GM23338 (cell line): ENCODE data around the gene NGEF. TPM values are rescaled to one million over a fixed set of nuclear protein-coding genes. Genes with fewer than 3 reads are reported as not detected.

ENCODE experiments used
- ATAC-seq: fragments of 200-7000 bp; cut with Tn5 transposase; 3 replicates; pipeline ENCODE4 v1.9.1; 2020
- DNase-seq: peaks from one replicate; pipeline ENCODE4 v3.0.0-alpha.2; 2015; ENCODE audit warnings: low spot score
- H2AFZ ChIP-seq: fragments of 200-600 bp; sonication (generic); 2 replicates; pipeline ENCODE4 v1.8.0; 2016; ENCODE audit warnings: antibody characterized with exemption, mild to moderate bottlenecking, moderate library complexity
- H3F3A ChIP-seq: fragments of 200-600 bp; sonication (generic); replicated peaks from 2 replicates; pipeline ENCODE4 v1.8.0; 2017; ENCODE audit warnings: antibody characterized with exemption, mixed run types, low read depth
- H3K27ac ChIP-seq: fragments of 200-600 bp; sonication (generic); 2 replicates; pipeline ENCODE4 v1.6.1; 2016; ENCODE audit warnings: low read depth
- H3K27me3 ChIP-seq: fragments of 200-600 bp; sonication (generic); 2 replicates; pipeline ENCODE4 v1.8.0; 2016; ENCODE audit warnings: mild to moderate bottlenecking, mixed run types, moderate library complexity; ENCODE audit not compliant: insufficient read depth
- H3K36me3 ChIP-seq: fragments of 200-600 bp; sonication (generic); 2 replicates; pipeline ENCODE4 v1.8.0; 2016; ENCODE audit warnings: mild to moderate bottlenecking; ENCODE audit not compliant: insufficient read depth
- H3K4me1 ChIP-seq: fragments of 200-600 bp; sonication (generic); 2 replicates; pipeline ENCODE4 v1.8.0; 2016; ENCODE audit warnings: mild to moderate bottlenecking, moderate library complexity; ENCODE audit not compliant: insufficient read depth
- H3K4me2 ChIP-seq: fragments of 200-600 bp; sonication (generic); 2 replicates; pipeline ENCODE4 v1.7.1; 2017; ENCODE audit warnings: mixed run types
- H3K4me3 ChIP-seq: fragments of 200-600 bp; sonication (generic); 2 replicates; pipeline ENCODE4 v1.6.1; 2016; ENCODE audit warnings: mixed run types
- H3K79me2 ChIP-seq: fragments of 200-600 bp; sonication (generic); replicated peaks from 2 replicates; pipeline ENCODE4 v1.8.0; 2017; ENCODE audit warnings: mild to moderate bottlenecking; ENCODE audit not compliant: insufficient read depth
- H3K9me2 ChIP-seq: fragments of 200-600 bp; sonication (generic); 2 replicates; pipeline ENCODE4 v1.8.0; 2017; ENCODE audit not compliant: insufficient read depth
- H4K20me1 ChIP-seq: fragments of 200-600 bp; sonication (generic); replicated peaks from 2 replicates; pipeline ENCODE4 v1.8.0; 2017; ENCODE audit warnings: mild to moderate bottlenecking; ENCODE audit not compliant: insufficient read depth
- H3K27ac Mint-ChIP-seq: 2 replicates; pipeline ENCODE4 v1.8.0; 2020; ENCODE audit warnings: inconsistent platforms, mild to moderate bottlenecking, moderate library complexity, mixed read lengths
- H3K27me3 Mint-ChIP-seq: 3 replicates; pipeline ENCODE4 v1.8.0; 2022; ENCODE audit warnings: low read depth, mild to moderate bottlenecking, moderate library complexity, mixed read lengths, inconsistent platforms; ENCODE audit not compliant: insufficient read depth, poor library complexity
- H3K36me3 Mint-ChIP-seq: 3 replicates; pipeline ENCODE4 v1.8.0; 2021; ENCODE audit warnings: low read depth, mild to moderate bottlenecking, inconsistent platforms, moderate library complexity, mixed read lengths
- H3K4me1 Mint-ChIP-seq: 3 replicates; pipeline ENCODE4 v1.8.0; 2020; ENCODE audit warnings: mild to moderate bottlenecking, inconsistent platforms, mixed read lengths
- H3K4me3 Mint-ChIP-seq: 3 replicates; pipeline ENCODE4 v1.8.0; 2021; ENCODE audit warnings: moderate library complexity, mild to moderate bottlenecking, inconsistent platforms, mixed read lengths
- H3K9me3 Mint-ChIP-seq: 3 replicates; pipeline ENCODE4 v1.8.0; 2020; ENCODE audit warnings: moderate library complexity, mild to moderate bottlenecking, inconsistent platforms, mixed read lengths
- CREB1 ChIP-seq: fragments of 250-450 bp; sonication (Bioruptor Pico); IDR thresholded peaks from 2 replicates; pipeline ENCODE4 v1.5.0; 2020; ENCODE audit warnings: low read depth, mild to moderate bottlenecking, moderate library complexity
- EZH2 ChIP-seq: fragments of 200-600 bp; sonication (generic); IDR thresholded peaks from one replicate; pipeline ENCODE4 v1.8.0; 2017; ENCODE audit warnings: antibody characterized with exemption, mild to moderate bottlenecking, low read depth; ENCODE audit not compliant: unreplicated experiment
- EZH2phosphoT487 ChIP-seq: fragments of 200-600 bp; sonication (generic); IDR thresholded peaks from one replicate; pipeline ENCODE4 v1.8.1; 2018; ENCODE audit warnings: antibody characterized with exemption; ENCODE audit not compliant: unreplicated experiment
- JUNB ChIP-seq: IDR thresholded peaks from one replicate; pipeline ENCODE4 v1.6.1; 2016; ENCODE audit warnings: antibody characterized with exemption; ENCODE audit not compliant: unreplicated experiment
- NANOG ChIP-seq: IDR thresholded peaks from 2 replicates; pipeline ENCODE4 v1.6.1; 2016; ENCODE audit warnings: antibody characterized with exemption, borderline replicate concordance
- POLR2AphosphoS5 ChIP-seq: IDR thresholded peaks from 2 replicates; pipeline ENCODE4 v1.6.1; 2016; ENCODE audit warnings: antibody characterized with exemption, low read depth
- STAT1 ChIP-seq: IDR thresholded peaks from one replicate; pipeline ENCODE4 v1.6.1; 2016; ENCODE audit warnings: antibody characterized with exemption; ENCODE audit not compliant: unreplicated experiment
- ZNF114 ChIP-seq: fragments of 250-450 bp; sonication (Bioruptor Pico); IDR thresholded peaks from 2 replicates; pipeline ENCODE4 v1.5.0; 2020; ENCODE audit warnings: mild to moderate bottlenecking, moderate library complexity
- ZNF331 ChIP-seq: fragments of 250-450 bp; sonication (Bioruptor Pico); IDR thresholded peaks from 2 replicates; pipeline ENCODE4 v1.5.0; 2020; ENCODE audit warnings: low read depth, mild to moderate bottlenecking, moderate library complexity
- polyA plus RNA-seq: library from polyadenylated mRNA; unstranded; fragments of >200 nt; fragmentation: Nextera tagmentation; extraction: Ambion mirVana; gene quantifications from 2 replicates; pipeline ENCODE4 v1.2.1, GENCODE V29; 2016
- total RNA-seq: library from RNA; depleted of rRNA; stranded (reverse); fragments of >200 nt; shearing (Covaris generic); gene quantifications from 2 replicates; pipeline ENCODE4 v1.2.3, GENCODE V29; 2014
- TF ChIP-seq, protein P1 (sequence below): fragments of 250-450 bp; sonication (Bioruptor Pico); IDR thresholded peaks from 2 replicates; pipeline ENCODE4 v1.5.0; 2020; ENCODE audit warnings: mild to moderate bottlenecking, moderate library complexity
- TF ChIP-seq, protein P2 (sequence below): IDR thresholded peaks from 2 replicates; pipeline ENCODE4 v1.6.1; 2016; ENCODE audit warnings: antibody characterized with exemption
- TF ChIP-seq, protein P3 (sequence below), 2 experiments: fragments of 200-600 bp in 1 of 2; sonication (generic) in 1 of 2; conservative IDR thresholded peaks; 2 replicates each; pipeline versions ENCODE4 v1.5.1 to v1.6.1; 2016 to 2017; ENCODE audit warnings: antibody characterized with exemption in 2 of 2, low read depth in 2 of 2, mild to moderate bottlenecking in 2 of 2, moderate library complexity in 1 of 2
- TF ChIP-seq, protein P4 (sequence below): IDR thresholded peaks from one replicate; pipeline ENCODE4 v1.6.1; 2018; ENCODE audit warnings: antibody characterized with exemption; ENCODE audit not compliant: unreplicated experiment

The NGEF gene
- total and polyA plus RNA-seq, 2 experiments from 2014 or later, result 1.8 to 5.4 TPM

DNA sequence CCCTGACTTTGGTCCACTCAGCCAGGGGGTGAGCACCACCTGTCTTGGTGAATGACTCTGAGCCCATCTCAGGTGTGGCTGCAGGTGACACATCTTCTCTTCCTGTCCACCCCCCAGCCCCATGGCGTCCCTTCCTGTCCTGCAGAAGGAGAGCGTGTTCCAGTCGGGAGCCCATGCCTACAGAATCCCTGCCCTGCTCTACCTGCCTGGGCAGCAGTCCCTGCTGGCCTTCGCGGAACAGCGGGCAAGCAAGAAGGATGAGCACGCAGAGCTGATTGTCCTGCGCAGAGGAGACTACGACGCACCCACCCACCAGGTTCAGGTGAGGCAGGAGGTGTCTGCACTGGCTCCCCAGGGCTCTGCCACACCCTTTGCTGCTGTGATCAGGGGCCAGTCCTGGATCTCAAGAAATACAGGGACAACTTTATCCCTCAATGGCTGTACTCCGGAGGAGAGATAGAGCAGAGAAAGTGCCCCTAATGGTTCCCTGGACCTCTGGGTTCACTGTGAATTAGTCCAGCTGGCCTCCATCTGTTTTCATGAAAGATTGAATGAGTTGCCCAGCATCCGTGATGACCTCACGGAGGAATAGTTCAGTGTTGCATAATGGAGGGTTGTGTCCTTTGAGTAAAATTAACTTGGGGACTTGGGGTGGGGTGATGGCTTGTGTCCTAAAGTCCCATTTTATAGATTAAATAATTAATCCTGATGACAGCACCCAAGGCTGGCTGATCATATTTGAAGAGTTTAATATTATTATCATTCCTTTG, 19.7 kb upstream of the NGEF start, which contains the start of gene NEU2:
Gene NEU2 (plus strand): TSS at position 122 of the 770 bp plus-strand sequence. CDS start 0 bp downstream, at position 122.
- H3K4me1 ChIP-seq, result no peaks in the 10 kb centered on the region
- H3K9me3 Mint-ChIP-seq, result peaks cover 3% of the 10 kb centered on the region; the same call in 1 of the 3 replicates
- peaks cover 12% of the 10 kb centered on the region for H3K4me1 Mint-ChIP-seq
- no peak within 1 kb of the TSS for H3K4me3 ChIP-seq
- H3K27ac ChIP-seq, result no peak within 1 kb of the TSS
- H2AFZ ChIP-seq, result peak within 1 kb of the TSS; percentile 84
- TF ChIP-seq ZNF114 (no peak), CREB1 (CRISPR knock-in tag) (no peak), EZH2phosphoT487 (no peak), JUNB (no peak), STAT1 (no peak), ZNF331 (CRISPR knock-in tag) (no peak), EZH2 (no peak), NANOG (no peak), POLR2AphosphoS5 (no peak)
- TF ChIP-seq, protein P1, sequence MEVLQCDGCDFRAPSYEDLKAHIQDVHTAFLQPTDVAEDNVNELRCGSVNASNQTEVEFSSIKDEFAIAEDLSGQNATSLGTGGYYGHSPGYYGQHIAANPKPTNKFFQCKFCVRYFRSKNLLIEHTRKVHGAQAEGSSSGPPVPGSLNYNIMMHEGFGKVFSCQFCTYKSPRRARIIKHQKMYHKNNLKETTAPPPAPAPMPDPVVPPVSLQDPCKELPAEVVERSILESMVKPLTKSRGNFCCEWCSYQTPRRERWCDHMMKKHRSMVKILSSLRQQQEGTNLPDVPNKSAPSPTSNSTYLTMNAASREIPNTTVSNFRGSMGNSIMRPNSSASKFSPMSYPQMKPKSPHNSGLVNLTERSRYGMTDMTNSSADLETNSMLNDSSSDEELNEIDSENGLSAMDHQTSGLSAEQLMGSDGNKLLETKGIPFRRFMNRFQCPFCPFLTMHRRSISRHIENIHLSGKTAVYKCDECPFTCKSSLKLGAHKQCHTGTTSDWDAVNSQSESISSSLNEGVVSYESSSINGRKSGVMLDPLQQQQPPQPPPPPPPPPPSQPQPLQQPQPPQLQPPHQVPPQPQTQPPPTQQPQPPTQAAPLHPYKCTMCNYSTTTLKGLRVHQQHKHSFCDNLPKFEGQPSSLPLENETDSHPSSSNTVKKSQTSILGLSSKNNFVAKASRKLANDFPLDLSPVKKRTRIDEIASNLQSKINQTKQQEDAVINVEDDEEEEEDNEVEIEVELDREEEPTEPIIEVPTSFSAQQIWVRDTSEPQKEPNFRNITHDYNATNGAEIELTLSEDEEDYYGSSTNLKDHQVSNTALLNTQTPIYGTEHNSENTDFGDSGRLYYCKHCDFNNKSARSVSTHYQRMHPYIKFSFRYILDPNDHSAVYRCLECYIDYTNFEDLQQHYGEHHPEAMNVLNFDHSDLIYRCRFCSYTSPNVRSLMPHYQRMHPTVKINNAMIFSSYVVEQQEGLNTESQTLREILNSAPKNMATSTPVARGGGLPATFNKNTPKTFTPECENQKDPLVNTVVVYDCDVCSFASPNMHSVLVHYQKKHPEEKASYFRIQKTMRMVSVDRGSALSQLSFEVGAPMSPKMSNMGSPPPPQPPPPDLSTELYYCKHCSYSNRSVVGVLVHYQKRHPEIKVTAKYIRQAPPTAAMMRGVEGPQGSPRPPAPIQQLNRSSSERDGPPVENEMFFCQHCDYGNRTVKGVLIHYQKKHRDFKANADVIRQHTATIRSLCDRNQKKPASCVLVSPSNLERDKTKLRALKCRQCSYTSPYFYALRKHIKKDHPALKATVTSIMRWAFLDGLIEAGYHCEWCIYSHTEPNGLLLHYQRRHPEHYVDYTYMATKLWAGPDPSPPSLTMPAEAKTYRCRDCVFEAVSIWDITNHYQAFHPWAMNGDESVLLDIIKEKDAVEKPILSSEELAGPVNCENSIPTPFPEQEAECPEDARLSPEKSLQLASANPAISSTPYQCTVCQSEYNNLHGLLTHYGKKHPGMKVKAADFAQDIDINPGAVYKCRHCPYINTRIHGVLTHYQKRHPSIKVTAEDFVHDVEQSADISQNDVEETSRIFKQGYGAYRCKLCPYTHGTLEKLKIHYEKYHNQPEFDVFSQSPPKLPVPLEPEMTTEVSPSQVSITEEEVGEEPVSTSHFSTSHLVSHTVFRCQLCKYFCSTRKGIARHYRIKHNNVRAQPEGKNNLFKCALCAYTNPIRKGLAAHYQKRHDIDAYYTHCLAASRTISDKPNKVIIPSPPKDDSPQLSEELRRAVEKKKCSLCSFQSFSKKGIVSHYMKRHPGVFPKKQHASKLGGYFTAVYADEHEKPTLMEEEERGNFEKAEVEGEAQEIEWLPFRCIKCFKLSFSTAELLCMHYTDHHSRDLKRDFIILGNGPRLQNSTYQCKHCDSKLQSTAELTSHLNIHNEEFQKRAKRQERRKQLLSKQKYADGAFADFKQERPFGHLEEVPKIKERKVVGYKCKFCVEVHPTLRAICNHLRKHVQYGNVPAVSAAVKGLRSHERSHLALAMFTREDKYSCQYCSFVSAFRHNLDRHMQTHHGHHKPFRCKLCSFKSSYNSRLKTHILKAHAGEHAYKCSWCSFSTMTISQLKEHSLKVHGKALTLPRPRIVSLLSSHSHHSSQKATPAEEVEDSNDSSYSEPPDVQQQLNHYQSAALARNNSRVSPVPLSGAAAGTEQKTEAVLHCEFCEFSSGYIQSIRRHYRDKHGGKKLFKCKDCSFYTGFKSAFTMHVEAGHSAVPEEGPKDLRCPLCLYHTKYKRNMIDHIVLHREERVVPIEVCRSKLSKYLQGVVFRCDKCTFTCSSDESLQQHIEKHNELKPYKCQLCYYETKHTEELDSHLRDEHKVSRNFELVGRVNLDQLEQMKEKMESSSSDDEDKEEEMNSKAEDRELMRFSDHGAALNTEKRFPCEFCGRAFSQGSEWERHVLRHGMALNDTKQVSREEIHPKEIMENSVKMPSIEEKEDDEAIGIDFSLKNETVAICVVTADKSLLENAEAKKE, result no peak
- TF ChIP-seq, protein P2, sequence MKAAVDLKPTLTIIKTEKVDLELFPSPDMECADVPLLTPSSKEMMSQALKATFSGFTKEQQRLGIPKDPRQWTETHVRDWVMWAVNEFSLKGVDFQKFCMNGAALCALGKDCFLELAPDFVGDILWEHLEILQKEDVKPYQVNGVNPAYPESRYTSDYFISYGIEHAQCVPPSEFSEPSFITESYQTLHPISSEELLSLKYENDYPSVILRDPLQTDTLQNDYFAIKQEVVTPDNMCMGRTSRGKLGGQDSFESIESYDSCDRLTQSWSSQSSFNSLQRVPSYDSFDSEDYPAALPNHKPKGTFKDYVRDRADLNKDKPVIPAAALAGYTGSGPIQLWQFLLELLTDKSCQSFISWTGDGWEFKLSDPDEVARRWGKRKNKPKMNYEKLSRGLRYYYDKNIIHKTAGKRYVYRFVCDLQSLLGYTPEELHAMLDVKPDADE, result no peak
- TF ChIP-seq, protein P3, sequence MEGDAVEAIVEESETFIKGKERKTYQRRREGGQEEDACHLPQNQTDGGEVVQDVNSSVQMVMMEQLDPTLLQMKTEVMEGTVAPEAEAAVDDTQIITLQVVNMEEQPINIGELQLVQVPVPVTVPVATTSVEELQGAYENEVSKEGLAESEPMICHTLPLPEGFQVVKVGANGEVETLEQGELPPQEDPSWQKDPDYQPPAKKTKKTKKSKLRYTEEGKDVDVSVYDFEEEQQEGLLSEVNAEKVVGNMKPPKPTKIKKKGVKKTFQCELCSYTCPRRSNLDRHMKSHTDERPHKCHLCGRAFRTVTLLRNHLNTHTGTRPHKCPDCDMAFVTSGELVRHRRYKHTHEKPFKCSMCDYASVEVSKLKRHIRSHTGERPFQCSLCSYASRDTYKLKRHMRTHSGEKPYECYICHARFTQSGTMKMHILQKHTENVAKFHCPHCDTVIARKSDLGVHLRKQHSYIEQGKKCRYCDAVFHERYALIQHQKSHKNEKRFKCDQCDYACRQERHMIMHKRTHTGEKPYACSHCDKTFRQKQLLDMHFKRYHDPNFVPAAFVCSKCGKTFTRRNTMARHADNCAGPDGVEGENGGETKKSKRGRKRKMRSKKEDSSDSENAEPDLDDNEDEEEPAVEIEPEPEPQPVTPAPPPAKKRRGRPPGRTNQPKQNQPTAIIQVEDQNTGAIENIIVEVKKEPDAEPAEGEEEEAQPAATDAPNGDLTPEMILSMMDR (conservative IDR thresholded peaks at IDR 0.05; ENCODE audit: low read depth in 2 of 2), result no peak
- TF ChIP-seq, protein P4, sequence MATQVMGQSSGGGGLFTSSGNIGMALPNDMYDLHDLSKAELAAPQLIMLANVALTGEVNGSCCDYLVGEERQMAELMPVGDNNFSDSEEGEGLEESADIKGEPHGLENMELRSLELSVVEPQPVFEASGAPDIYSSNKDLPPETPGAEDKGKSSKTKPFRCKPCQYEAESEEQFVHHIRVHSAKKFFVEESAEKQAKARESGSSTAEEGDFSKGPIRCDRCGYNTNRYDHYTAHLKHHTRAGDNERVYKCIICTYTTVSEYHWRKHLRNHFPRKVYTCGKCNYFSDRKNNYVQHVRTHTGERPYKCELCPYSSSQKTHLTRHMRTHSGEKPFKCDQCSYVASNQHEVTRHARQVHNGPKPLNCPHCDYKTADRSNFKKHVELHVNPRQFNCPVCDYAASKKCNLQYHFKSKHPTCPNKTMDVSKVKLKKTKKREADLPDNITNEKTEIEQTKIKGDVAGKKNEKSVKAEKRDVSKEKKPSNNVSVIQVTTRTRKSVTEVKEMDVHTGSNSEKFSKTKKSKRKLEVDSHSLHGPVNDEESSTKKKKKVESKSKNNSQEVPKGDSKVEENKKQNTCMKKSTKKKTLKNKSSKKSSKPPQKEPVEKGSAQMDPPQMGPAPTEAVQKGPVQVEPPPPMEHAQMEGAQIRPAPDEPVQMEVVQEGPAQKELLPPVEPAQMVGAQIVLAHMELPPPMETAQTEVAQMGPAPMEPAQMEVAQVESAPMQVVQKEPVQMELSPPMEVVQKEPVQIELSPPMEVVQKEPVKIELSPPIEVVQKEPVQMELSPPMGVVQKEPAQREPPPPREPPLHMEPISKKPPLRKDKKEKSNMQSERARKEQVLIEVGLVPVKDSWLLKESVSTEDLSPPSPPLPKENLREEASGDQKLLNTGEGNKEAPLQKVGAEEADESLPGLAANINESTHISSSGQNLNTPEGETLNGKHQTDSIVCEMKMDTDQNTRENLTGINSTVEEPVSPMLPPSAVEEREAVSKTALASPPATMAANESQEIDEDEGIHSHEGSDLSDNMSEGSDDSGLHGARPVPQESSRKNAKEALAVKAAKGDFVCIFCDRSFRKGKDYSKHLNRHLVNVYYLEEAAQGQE, result no peak
- H3K27me3 Mint-ChIP-seq, result peaks cover 4% of the 10 kb centered on the region
- no peak within 1 kb of the TSS for H3K4me2 ChIP-seq
- peaks cover 13% of the 10 kb centered on the region for H3F3A ChIP-seq
- no peak within 1 kb of the TSS for H3K4me3 Mint-ChIP-seq
- H4K20me1 ChIP-seq, result no peaks in the 10 kb centered on the region
- no peaks in the 10 kb centered on the region for H3K27me3 ChIP-seq
- no peaks in the 10 kb centered on the region for H3K79me2 ChIP-seq
- no peak for ATAC-seq
- DNase-seq, result no peak
- H3K9me2 ChIP-seq, result peaks cover 6% of the 10 kb centered on the region; the same call in 1 of the 2 replicates
- H3K27ac Mint-ChIP-seq, result no peak within 1 kb of the TSS; the same call in 1 of the 2 replicates
- no peaks in the 10 kb centered on the region for H3K36me3 ChIP-seq
- peaks cover 3% of the 10 kb centered on the region; the same call in 1 of the 3 replicates for H3K36me3 Mint-ChIP-seq
